Measurements from ENCODE around the gene ZSWIM6. TPM values are rescaled to one million over a fixed set of nuclear protein-coding genes. Genes with fewer than 3 reads are reported as not detected.

ZSWIM6 gene
- total RNA-seq, 2 donors from 2014 or later, result 7.8 to 9.8 TPM

DNA sequence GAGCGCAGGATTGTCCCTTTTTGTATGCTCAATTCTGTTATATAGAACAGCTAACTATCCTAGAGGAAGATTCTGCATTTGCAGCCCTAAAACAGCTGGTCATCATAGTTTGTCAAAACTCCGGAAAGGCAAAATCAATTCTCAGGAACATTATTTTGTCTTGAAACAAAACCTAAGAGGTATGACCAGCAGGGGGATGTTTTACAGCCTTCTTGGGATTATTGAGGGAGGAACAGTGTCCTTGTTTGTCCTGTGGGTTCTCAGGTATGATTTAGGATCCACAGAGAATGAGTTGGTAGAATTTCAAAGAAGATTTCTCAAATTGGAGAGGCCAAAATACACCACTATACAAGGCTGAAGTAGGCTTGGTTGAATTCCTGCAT lies 136.4 kb downstream of the ZSWIM6 start:
- no peak overlapping the region for H3K4me3 Mint-ChIP-seq
- no peaks in the 10 kb centered on the region for H3K36me3 Mint-ChIP-seq
- no peaks in the 10 kb centered on the region for H3K27me3 Mint-ChIP-seq
- no peak overlapping the region for H3K27ac Mint-ChIP-seq
- DNase-seq (ENCODE audit: low spot score) (no peak), ATAC-seq (no peak)
- no peaks in the 10 kb centered on the region for H3K9me3 Mint-ChIP-seq
- peaks cover 19 to 25% of the 10 kb centered on the region in 2 donors for H3K4me1 Mint-ChIP-seq (ENCODE audit: low read depth in 2 of 2)

DNA sequence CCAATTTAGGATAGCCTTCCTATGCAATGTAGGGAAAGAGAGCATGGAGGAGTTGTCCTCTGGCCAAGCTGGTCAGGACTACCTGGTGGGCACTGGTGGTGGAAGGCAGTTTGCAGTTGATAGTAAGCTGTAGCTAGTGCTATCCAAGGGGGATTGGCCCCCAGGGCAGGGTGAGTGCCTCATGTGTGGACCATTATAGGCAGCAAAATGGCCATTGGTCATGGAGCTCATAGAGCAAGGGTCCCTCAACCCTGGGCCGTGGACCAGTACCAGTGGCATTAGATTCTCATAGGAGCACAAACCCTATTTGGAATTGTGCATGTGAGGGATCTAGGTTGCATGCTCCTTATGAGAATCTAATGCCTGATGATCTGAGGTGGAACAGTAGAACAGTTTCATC lies 139.3 kb downstream of the ZSWIM6 start:
- H3K27me3 Mint-ChIP-seq, result no peaks in the 10 kb centered on the region
- no peaks in the 10 kb centered on the region for H3K36me3 Mint-ChIP-seq
- H3K4me3 Mint-ChIP-seq, result no peak overlapping the region
- H3K27ac Mint-ChIP-seq, result no peak overlapping the region
- H3K4me1 Mint-ChIP-seq (ENCODE audit: low read depth in 2 of 2), result peaks cover 19% of the 10 kb centered on the region in 2 donors
- no peaks in the 10 kb centered on the region for H3K9me3 Mint-ChIP-seq
- ATAC-seq (peak in 1 of 2 donors; percentile 54), DNase-seq (ENCODE audit: low spot score) (no peak)

DNA sequence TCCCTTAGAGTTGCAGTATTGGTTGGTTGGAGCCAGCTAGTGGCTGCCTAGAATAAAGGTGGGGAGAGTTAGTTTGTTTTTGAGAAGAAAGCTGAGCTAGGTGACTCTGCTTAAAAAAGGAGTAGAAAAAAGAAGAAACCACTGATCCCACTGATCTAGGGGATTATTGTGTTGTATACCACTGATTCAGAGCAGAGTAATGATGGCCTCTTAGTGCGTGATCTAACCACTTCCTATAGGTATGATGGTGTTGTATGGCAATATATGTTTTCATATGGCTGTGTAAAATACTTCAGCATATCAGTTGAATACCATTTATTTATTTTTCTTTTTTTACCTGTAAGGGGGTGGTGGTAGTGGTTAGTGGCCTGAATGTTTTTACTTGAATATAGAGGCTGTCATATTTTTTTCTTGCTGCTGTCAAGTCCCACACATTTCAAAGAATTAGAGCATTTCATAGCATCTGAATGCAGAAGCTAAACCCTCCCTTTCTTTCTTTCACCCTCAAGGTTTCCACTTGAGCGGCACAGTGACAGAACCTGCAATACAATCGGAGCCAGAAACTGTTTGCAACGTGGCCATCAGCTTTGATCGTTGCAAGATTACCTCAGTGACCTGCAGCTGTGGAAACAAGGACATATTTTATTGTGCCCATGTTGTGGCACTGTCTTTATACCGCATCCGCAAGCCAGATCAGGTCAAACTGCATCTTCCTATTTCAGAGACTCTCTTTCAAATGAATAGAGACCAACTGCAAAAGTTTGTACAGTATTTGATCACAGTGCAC lies 140.3 kb downstream of the ZSWIM6 start:
- Mint-ChIP-seq H3K36me3 (no peaks in the 10 kb centered on the region), H3K4me3 (no peak overlapping the region), H3K27ac (no peak overlapping the region), H3K9me3 (no peaks in the 10 kb centered on the region), H3K27me3 (no peaks in the 10 kb centered on the region), H3K4me1 (ENCODE audit: low read depth in 2 of 2) (peaks cover 19% of the 10 kb centered on the region in 2 donors)
- DNase-seq (ENCODE audit: low spot score) (no peak), ATAC-seq (no peak)

DNA sequence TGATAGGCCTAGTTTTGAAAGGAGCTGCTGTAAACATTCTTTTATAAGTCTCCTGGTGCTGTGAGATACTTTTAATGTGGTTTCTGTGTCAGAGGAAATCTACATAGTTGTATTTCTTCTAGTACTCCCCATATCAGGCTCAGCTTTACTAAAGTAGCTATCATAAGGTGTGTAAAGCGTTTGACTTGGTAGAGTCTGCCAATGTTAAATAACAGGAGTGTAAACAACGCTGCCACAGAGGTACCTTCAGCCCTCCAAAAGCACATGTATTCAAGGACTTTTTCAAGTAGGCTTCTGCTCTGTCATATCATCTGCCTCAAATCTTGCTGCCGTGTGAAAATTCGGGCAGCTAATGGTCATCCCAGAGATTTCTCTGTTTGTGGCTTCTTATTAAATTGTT lies 142.7 kb downstream of the ZSWIM6 start:
- no peaks in the 10 kb centered on the region for H3K27me3 Mint-ChIP-seq
- peaks cover 19 to 24% of the 10 kb centered on the region in 2 donors for H3K4me1 Mint-ChIP-seq (ENCODE audit: low read depth in 2 of 2)
- DNase-seq (ENCODE audit: low spot score), result no peak
- ATAC-seq, result no peak
- H3K27ac Mint-ChIP-seq, result no peak overlapping the region
- no peak overlapping the region for H3K4me3 Mint-ChIP-seq
- no peaks in the 10 kb centered on the region for H3K36me3 Mint-ChIP-seq
- H3K9me3 Mint-ChIP-seq, result no peaks in the 10 kb centered on the region

DNA sequence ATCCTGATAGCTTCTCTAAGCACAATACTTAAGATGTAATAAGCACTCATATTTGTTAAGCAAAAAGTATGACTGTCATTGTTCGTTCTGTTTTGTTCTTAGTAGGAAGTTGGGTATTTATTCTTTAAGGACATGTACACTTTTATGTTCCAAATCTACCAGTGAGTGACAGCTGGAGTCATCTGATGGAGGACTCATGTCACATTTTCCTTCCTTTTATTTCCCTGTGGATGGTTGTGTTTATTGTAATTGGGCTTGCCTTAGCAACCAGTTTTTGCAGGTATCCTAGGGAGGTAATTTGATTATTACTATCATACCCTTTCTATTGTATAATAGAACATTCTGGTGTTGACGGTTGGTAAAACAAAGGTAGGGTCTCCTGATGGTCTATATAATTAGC lies 145.7 kb downstream of the ZSWIM6 start:
- Mint-ChIP-seq H3K27me3 (no peaks in the 10 kb centered on the region), H3K27ac (no peak overlapping the region), H3K36me3 (no peaks in the 10 kb centered on the region), H3K9me3 (no peaks in the 10 kb centered on the region), H3K4me3 (no peak overlapping the region), H3K4me1 (ENCODE audit: low read depth in 2 of 2) (peaks cover 0 to 8% of the 10 kb centered on the region in 2 donors)
- ATAC-seq, result no peak
- no peak for DNase-seq (ENCODE audit: low spot score)

DNA sequence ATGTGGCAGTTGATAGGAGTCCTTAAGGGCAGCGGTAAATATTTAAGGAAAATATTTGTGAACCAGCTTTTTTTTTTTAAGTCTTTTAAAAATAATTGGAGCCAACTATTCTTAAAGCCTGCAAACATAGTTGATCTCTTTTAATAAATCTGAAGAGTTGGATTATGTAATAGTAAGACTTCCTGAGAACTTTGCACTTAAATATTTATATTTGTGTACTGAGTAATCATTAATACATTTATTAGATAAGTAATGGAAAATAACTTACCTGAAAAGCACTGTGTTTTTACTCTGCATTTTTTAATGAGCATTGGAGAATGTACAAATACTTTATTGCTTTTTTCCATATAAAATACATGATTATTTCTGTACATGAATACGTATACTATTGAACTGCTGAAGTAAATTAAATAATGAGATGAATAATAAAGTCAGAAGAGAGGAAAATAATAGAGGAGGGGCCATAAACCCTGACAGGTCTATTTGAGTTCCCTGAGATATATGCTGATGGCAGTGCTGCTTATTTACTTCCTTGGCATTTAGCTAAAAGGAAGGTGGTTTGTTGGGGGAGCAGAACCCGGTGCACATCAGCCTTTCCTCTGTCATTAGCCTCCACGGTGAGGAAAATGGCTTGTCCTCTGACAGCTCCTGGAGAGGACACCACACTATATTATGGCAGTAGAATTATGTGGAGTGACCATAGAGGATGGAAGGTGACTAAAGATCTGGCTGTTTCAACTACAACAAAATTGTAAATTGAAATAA lies 148.0 kb downstream of the ZSWIM6 start:
- ATAC-seq (no peak), DNase-seq (ENCODE audit: low spot score) (no peak)
- H3K4me3 Mint-ChIP-seq, result no peak overlapping the region
- peaks cover 0 to 12% of the 10 kb centered on the region in 2 donors for H3K4me1 Mint-ChIP-seq (ENCODE audit: low read depth in 2 of 2)
- H3K36me3 Mint-ChIP-seq, result no peaks in the 10 kb centered on the region
- no peak overlapping the region for H3K27ac Mint-ChIP-seq
- no peaks in the 10 kb centered on the region for H3K9me3 Mint-ChIP-seq
- H3K27me3 Mint-ChIP-seq, result no peaks in the 10 kb centered on the region

DNA sequence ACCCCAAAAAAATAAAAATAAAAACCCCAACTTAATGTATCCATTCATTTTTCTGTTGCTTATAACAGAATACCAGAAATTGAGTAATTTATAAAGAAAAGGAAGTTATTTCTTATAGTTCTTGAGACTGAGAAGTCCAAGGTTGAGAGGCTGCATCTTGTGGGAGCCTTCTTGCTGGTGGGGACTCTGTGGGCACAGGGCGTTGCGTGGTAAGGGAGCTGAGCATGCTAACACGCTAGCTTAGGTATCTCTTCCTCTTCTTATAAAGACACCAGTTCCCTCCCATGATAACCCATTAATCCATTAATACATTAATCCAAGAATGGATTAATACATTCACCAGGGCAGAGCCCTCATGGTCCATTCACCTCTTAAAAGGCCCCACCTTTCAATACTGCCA lies 150.9 kb downstream of the ZSWIM6 start:
- H3K27ac Mint-ChIP-seq, result no peak overlapping the region
- peaks cover 10 to 17% of the 10 kb centered on the region in 2 donors for H3K4me1 Mint-ChIP-seq (ENCODE audit: low read depth in 2 of 2)
- DNase-seq (ENCODE audit: low spot score) (no peak), ATAC-seq (no peak)
- H3K27me3 Mint-ChIP-seq, result no peaks in the 10 kb centered on the region
- H3K9me3 Mint-ChIP-seq, result no peaks in the 10 kb centered on the region
- no peak overlapping the region for H3K4me3 Mint-ChIP-seq
- no peaks in the 10 kb centered on the region for H3K36me3 Mint-ChIP-seq

DNA sequence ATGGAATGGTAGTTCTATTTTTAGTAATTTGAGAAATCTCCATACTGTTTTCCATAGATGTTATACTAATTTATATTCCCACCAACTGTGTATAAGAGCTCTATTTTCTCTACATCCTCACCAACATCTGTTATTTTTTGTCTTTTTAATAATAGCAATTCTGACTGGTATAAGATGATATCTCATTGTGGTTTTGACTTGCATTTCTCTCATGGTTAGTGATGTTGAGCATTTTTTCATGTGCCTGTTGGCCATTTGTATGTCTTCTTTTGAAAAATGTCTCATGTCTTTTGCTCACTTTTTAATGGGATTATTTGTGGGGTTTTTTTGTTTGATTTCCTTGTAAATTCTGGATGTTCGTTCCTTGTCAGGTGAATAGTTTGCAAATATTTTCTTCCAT lies 154.4 kb downstream of the ZSWIM6 start:
- Mint-ChIP-seq H3K27me3 (no peaks in the 10 kb centered on the region), H3K9me3 (peaks cover 6% of the 10 kb centered on the region), H3K27ac (no peak overlapping the region), H3K36me3 (peaks cover 8% of the 10 kb centered on the region), H3K4me3 (no peak overlapping the region), H3K4me1 (ENCODE audit: low read depth in 2 of 2) (peaks cover 10 to 20% of the 10 kb centered on the region in 2 donors)
- ATAC-seq (no peak), DNase-seq (ENCODE audit: low spot score) (no peak)

DNA sequence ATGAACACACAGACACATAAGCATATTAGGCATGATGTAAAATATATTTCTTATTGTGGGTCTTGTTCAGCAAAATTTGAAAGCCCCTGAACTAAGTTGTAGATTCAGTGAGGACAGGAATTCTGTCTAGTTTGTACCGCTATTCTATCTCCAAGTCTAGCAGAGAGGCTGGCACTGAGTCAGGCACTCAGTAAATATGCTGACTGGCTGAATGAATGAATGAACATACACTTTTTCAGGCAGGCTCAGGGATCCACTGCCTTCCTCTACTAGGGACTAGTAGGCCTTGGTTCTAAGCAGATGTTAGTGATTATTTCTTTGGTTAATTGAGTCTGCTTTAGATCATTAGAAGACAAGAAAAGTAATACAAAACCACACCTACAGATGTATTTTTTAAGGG lies 157.5 kb downstream of the ZSWIM6 start:
- DNase-seq (ENCODE audit: low spot score) (no peak), ATAC-seq (no peak)
- H3K27me3 Mint-ChIP-seq, result no peaks in the 10 kb centered on the region
- H3K36me3 Mint-ChIP-seq, result peaks cover 8% of the 10 kb centered on the region
- H3K4me3 Mint-ChIP-seq, result no peak overlapping the region
- peaks cover 6% of the 10 kb centered on the region for H3K9me3 Mint-ChIP-seq
- H3K27ac Mint-ChIP-seq, result no peak overlapping the region
- H3K4me1 Mint-ChIP-seq (ENCODE audit: low read depth in 2 of 2), result peaks cover 10 to 20% of the 10 kb centered on the region in 2 donors

DNA sequence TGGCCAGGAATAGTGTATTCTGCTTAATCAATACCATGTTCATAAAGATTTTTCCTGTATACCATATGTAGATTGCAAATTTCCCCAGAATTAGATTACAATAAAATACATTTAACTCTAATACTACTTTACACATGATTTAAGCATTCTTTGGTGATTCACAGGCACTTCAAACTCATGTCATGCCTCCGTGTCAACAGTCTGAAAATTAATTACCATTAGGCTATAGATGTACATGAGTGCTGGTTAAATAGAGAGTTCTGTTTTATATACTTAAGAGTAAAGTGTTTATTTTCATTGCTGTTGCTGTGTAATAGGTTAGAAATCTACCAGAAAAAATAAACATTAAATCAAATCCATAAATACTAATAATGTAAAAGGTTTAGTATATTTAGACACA lies 159.8 kb downstream of the ZSWIM6 start:
- DNase-seq (ENCODE audit: low spot score), result no peak
- H3K27me3 Mint-ChIP-seq, result no peaks in the 10 kb centered on the region
- no peak for ATAC-seq
- peaks cover 6% of the 10 kb centered on the region for H3K9me3 Mint-ChIP-seq
- peaks cover under 1 to 11% of the 10 kb centered on the region in 2 donors for H3K4me1 Mint-ChIP-seq (ENCODE audit: low read depth in 2 of 2)
- peaks cover 8% of the 10 kb centered on the region for H3K36me3 Mint-ChIP-seq
- no peak overlapping the region for H3K27ac Mint-ChIP-seq
- no peak overlapping the region for H3K4me3 Mint-ChIP-seq

DNA sequence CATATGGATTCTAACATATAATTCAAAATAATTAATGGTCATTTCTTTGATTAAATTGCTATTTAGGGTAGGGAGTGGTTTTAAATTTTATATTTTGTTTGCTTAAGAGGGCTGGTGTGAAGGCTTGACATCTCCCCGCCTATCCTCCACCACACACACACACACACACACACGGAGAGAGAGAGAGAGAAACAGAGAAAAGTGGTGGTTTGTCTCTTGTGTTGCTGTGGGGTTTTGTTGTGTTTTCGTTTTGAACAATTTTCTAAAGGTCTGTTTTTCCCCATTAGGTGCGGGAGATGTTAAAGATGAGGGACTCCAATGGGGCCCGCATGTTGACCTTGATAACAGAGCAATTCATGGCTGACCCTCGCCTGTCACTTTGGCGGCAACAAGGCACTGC lies 161.9 kb downstream of the ZSWIM6 start:
- Mint-ChIP-seq H3K9me3 (peaks cover 2% of the 10 kb centered on the region), H3K4me3 (no peak overlapping the region), H3K27me3 (no peaks in the 10 kb centered on the region), H3K4me1 (ENCODE audit: low read depth in 2 of 2) (peaks cover 0 to 5% of the 10 kb centered on the region in 2 donors), H3K36me3 (peaks cover 3% of the 10 kb centered on the region), H3K27ac (no peak overlapping the region)
- no peak for ATAC-seq
- no peak for DNase-seq (ENCODE audit: low spot score)

DNA sequence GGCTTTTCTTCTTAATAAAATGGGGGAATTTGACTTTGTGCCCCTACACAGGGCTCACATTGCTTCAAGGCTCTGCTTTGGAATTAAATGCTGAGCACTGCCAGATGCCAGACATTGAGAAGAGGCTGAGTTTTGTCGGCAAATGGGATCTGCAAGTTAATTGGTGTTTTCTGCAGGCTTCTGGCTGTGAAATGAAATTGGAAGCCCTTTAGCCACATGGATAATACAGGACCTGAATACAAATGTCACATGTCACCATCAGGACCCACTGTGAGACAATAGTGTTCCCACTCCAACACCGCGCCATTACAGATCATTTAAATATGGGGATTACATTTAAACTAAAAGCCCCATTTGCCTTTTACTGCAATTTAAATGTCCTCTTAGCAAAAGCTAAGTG lies 164.4 kb downstream of the ZSWIM6 start:
- no peaks in the 10 kb centered on the region for H3K36me3 Mint-ChIP-seq
- H3K9me3 Mint-ChIP-seq, result no peaks in the 10 kb centered on the region
- H3K4me1 Mint-ChIP-seq (ENCODE audit: low read depth in 2 of 2), result peaks cover 0 to 4% of the 10 kb centered on the region in 2 donors
- no peak overlapping the region for H3K27ac Mint-ChIP-seq
- DNase-seq (ENCODE audit: low spot score) (no peak), ATAC-seq (no peak)
- H3K4me3 Mint-ChIP-seq, result no peak overlapping the region
- no peaks in the 10 kb centered on the region for H3K27me3 Mint-ChIP-seq

DNA sequence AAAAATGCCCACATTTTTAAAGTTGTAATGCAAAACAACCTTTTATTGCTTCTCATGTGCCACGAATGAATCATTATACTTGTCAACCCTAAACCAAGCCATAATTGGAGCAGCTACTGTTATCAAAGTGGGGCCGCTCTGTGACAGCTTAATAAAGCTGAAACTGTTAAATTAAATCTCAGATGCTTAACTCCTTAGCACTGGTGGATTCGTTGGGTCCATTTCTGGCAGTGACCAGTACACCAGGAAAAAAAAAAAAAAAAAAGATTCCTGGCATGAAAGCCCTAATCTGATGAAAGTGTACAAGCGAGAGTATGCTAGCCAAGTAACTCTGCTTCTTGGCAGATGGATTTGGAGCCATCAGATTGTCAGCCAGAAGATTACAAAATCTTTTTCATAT lies 164.8 kb downstream of the ZSWIM6 start:
- DNase-seq (ENCODE audit: low spot score), result no peak
- ATAC-seq, result no peak
- Mint-ChIP-seq H3K36me3 (no peaks in the 10 kb centered on the region), H3K27me3 (no peaks in the 10 kb centered on the region), H3K27ac (no peak overlapping the region), H3K4me3 (no peak overlapping the region), H3K9me3 (no peaks in the 10 kb centered on the region), H3K4me1 (ENCODE audit: low read depth in 2 of 2) (peaks cover 0 to 4% of the 10 kb centered on the region in 2 donors)

DNA sequence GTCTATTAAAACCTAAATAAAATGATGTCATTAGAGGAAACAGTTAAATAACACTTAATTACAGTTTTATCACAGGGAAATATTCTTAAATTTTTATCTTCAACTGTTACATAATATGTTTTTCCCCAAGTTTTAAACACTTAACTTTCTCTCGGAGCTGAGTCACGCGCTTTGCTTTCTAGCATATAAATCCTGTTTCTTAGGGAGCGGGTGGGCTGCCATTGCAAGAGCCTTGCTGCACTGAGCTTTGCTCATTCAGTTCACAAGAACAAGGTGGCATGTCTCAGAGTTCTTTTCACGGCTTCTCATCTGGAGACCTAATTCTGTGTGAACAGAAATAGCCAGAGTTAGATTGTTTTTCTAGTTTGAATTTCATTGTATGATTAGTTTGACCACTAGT lies 166.1 kb downstream of the ZSWIM6 start:
- no peak for ATAC-seq
- Mint-ChIP-seq H3K4me3 (no peak overlapping the region), H3K27me3 (no peaks in the 10 kb centered on the region), H3K36me3 (no peaks in the 10 kb centered on the region), H3K9me3 (no peaks in the 10 kb centered on the region), H3K4me1 (ENCODE audit: low read depth in 2 of 2) (peaks cover 0 to under 1% of the 10 kb centered on the region in 2 donors), H3K27ac (no peak overlapping the region)
- DNase-seq (ENCODE audit: low spot score), result no peak
